NCI-H526 (cell line): ENCODE data around the gene SH2B3.

ENCODE experiments used
- DNase-seq, 2 experiments: peaks; one replicate each; lab custom pipeline; 2025; lab: John Stamatoyannopoulos, UW

The SH2B3 gene

DNA sequence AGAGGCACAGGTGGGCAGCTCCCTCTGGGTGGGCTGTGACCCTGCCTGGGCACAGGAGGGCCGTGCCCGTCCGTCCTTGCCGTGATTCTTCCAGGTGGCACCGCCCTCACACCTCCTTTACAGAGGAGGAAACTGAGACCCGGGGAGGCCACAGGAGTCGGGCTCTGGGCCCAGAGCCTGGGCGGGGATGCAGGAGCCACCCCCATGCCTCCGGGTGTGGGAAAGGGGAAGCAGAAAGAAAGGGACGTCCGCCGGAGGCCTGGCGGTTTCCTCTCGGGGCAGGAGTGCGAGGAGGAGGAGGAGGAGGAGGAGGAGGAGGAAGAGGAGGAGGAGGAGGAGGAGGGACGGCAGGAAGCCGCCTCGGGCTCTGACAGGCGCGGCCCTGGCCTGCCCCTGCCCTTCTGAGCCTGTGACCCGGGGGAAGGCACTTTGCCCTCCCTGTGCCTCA lies 23.0 kb downstream of the SH2B3 start:
- DNase-seq = no peak

DNA sequence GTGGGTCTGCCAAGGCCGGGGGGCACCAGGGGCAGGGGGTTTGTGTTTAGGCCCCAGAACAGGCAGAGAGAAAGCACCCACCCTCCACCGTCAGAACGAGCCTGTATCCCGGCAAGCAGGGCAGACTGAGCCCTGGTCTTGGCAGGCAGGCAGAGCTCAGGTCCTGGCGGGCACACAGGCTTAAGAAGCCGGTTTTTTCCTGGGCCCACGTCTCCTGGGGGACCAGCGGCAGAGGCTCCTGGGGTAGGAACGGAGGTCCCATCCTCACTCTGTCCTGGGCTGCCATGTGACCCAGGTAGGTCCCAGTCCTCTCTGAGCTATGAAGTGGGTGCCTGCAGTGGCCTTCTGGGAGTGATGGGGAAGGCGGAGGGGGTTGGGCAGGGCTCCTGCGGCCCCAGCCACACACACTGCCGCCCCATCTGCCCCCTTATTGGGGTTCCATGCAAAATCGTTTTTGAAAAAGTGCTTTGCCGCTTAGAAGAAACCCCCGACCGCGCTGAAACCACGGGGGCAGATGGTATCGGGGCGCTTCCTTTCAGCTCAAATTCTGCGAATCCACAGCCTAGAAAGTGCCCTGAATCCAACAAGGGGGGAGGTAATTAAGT lies 24.2 kb downstream of the SH2B3 start:
- no peak for DNase-seq

DNA sequence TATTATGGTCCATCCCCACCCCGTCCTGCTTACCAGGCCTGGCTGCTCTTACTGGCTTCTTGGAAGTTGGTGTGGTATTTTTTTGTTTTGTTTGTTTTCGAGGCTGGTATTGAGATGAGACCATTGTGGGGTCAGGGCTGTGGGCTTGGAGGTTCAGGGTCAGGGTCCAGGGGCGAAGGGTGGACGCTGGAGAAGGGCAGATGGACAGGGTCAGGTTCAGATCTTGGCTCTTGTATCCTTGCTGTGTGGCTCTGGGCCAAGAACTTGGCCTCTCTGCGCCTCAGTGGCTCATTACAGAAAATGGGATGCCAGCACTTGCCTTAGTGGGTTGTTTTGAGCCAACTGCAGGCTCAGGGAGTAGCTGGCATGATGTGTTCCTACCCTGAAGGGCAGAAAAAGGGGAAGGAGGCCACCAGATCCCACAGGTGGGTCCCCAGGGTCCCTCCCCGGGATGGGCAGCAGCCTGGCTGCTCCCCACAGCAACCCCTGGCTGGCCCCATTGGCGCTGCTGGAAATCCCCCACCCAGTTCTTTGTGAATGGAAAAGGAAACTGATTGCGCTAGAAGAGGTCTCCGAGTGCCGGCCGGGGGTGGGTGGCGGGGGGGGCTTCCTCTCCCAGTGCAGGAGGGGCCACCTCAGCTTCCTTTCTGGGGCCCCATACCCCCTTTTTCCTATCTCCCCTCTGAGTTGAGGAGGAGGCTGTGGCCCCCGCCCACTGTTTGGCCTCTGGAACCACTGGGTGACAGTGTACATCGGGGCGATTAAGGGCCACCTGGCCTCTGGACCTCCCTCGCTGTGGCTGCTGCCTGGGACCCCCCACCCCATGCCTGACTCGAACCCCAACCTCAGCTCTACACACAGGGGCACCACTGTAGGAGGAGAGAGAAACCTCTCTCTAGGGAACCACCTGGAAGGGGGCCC lies 25.0 kb downstream of the SH2B3 start:
- no peak for DNase-seq

DNA sequence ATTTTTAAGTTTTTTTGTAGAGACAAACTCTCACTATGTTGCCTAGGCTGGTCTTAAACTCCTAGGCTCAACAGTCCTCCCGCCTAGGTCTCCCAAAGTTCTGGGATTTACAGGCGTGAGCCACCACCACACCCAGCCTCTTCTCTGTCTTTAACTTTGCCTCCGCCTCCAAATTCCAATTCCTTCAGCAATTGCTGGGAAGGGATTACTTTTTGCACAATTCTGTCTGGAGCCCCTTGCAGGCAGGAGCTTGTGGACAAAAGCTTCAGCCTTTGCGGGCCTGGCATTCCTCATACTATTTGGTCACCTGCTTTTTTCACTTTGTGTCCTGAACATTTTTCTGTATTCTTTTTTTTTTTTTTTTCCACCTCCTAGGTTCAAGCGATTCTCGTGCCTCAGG lies 26.0 kb downstream of the SH2B3 start:
- no peak for DNase-seq

DNA sequence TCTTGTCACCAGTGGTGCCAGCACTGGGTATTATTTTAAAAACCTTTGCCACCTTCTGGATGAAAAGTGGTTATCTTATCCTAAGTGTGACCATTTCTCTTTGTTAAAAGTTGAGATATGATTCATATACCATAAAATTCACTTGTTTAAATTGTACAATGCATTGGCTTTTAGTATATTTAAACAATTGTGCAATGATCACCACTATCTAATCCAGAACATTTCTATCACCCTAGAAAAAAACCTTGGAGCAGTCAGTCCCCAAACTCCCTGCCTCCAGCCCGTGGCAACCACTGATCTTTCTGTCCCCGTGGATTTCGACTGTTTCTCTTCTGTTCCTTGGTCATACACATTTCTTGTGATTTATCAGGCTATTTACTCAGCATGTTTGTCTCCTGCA lies 28.3 kb downstream of the SH2B3 start:
- no peak for DNase-seq

DNA sequence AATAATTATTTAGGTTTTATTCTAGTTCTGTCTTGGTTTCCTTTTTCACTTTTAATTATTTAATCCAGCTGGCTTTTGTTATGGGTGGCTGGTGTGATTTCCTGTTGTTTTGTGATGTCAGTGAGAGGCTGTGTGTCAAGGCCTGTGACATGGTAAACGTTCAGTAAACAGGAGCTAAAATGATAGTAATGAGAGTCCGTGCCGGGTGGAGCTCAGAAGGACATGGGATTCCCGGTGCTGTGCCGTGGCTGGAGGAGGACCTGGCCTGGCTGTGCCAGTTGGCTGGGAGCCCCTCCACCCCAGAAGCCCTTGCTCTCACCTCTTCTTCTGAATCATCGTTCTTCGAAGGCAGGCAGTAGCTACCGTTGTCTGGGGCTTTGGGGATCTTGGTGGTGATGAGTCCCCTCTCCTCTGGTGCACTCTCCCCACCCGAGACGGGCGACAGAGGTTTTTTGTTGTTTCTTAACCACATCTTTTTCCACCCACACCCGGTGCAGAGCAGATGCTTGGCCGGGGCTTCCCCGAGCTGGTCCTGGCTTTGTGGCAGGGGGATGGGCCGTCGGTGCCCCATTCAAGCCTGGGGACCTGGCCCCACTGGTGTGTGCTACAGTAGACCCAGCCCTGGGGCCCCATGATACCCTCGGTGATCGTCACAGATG lies 29.1 kb downstream of the SH2B3 start:
- DNase-seq = no peak

DNA sequence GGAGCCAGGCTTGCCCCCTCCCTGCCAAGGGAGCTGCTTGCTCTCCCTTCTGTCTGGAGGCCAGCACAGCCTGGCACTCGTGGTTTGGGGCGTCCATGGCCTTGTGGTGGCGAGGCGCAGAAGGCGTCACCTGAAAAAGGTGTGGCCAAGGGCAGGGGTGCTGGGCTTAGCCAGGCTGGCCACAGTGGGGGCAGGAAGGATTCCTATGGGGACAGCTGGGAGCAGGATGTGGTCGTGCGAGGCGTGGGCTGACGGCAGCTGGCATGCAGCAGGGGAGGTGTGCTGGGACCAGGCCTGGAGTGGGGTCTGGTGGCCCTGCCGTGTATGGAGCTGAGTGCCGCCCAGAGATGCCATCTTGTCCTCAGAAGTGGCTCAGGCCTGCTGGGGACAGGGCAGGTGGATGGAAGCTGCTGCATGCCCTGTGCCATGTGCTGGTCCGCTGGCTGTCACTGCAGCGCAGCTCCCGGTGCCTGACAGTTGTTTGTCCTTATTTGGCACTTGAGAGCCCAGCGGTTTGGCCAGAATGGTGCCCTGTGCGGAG lies 30.0 kb downstream of the SH2B3 start:
- DNase-seq = no peak

DNA sequence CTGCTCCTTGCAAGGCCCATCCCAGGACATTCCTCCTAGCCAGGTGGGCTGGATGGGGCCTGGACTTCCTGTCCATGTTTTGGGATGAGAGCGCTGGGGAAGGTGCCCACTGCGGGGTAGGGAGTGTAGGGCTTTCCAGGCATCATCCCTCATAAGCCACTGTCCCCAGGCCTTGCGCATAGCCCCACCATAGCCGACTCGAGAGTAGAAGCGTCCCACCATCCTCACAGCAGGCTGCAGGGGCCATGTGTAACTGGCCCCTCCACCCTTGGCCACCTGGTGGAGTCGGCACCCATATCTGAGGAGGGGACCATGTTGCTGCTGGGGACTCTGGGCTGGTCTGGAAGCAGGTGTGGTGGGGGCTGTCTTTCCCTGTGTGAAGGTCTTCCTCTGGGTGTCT lies 30.5 kb downstream of the SH2B3 start:
- no peak for DNase-seq

DNA sequence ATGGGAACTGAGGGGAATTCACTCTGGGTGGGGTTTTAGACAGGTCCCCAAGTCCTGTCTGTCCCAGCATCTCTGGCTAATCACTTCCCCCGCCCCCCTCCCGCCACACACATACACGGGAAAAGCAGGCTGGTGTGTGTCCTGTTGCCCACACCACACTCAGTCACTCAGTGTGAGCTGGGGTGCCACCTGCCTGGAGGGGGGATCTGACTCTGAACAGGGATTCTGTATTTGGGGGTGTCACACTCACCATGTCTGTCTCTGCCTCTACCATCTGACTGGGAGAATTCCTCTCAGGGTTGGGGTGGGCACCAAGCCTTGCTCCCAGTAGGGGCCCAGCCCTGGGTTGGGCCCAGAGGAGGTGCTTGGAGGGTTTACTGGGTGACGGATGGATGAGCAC lies 31.1 kb downstream of the SH2B3 start:
- DNase-seq = no peak

DNA sequence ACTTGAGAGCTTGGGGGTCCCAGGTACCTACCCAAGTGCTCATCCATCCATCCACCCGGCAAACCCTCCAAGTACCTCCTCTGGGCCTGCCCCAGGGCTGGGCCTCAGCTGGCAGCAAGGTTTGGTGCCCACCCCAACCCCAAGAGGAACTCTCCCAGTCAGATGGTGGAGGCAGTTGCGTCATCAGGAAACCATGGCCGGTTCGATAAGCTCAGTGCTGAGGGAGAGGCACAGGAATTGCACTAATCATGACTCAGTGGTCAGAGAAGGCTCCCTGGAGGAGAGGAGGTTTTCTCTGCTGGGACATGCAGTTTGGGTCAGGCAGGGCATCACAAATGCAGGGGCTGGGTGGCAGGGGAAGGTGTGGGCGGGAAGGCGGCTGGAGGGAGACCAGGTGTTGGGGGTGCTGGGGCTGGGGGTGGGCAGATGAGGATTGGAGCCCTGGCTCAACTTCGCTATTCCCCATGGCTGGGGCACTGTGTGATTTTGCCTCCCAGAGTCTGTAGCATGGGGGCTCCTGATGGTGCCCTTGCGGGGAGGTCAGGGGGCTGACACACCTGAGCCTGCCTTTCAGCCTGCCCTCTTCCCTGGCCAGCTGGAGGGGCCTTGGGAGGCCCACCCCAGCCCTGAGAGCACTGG lies 32.2 kb downstream of the SH2B3 start:
- no peak for DNase-seq

DNA sequence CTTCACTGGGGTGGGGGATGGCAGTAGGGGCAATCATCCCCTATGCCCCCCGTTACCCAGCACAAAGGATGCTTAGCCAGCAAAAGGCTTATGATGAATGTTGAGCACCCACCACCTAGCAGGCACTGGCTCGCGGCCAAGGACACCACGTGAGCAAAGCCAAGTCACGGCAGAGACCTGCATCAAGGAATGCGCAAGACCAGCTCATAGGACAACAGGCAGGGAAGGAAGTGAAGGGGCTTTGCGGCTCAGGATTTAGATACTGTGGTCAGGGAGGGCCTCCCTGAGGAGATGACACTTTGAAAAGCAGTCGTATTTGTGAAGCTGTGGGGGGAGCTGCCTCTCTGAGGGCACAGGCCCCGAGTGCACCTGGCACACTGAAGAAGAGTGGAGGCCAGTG lies 32.8 kb downstream of the SH2B3 start:
- DNase-seq = no peak

DNA sequence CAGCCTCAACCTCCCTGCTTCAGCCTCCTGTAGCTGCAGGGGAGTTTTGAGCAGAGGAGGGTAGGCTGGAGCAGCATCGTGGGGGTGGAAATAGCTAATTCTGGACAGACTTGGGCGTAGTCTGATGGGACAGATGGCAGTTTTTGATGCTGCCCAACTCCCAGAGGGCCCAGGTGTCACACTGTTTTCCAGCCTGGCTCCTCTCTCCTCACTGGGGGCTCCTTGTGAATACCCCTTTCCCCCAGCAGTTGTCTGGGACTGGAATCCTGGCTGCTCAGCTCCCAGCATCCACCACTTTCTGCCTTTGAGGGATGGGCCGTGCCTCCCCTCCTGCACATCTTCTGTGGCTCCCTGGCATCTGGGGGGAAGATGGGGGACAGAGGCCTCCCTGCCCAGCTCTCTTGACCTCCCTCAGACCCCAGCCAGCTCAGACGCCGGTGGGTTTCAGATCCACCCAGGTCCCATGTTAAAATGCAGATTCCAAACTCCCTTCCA lies 34.0 kb downstream of the SH2B3 start:
- no peak for DNase-seq

DNA sequence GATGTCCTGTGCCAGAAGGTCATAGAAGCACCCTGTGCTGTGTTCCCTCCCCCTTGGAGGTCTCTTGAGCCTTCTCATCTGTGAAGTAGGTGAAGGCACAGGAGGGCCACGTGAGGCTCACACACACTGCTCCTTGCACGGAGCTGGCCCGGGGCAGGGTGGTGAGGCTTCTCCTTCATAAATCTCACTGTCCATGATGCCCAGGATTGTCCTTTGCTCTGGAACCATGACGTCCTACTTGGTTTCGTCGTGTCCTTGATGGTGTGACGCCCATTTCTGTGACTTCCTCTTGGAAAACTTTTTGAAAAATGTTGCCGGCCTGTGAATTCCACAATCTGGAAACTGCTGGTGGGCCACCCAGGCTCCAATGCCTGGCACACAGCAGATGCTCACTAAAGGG lies 34.4 kb downstream of the SH2B3 start:
- DNase-seq = no peak

DNA sequence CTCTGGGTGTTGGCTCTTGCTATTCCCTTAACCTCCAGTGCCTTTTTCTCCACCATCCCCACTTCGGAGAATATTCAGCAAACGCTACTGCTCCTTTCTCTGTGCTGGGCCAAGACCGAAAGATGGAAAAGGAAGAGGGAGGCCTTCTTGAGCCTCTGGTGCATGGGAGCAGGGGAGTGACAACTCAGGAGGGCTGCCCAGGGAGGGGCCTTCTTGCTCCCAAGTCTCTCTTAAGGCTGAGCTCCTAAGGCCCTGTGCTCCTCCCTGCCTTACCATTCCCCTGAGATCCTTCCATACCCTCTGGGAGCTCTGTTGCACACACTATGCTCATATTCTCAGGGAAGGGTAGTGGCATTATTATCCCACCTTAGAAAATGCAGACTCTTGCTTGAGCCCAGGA lies 34.9 kb downstream of the SH2B3 start:
- DNase-seq = no peak

DNA sequence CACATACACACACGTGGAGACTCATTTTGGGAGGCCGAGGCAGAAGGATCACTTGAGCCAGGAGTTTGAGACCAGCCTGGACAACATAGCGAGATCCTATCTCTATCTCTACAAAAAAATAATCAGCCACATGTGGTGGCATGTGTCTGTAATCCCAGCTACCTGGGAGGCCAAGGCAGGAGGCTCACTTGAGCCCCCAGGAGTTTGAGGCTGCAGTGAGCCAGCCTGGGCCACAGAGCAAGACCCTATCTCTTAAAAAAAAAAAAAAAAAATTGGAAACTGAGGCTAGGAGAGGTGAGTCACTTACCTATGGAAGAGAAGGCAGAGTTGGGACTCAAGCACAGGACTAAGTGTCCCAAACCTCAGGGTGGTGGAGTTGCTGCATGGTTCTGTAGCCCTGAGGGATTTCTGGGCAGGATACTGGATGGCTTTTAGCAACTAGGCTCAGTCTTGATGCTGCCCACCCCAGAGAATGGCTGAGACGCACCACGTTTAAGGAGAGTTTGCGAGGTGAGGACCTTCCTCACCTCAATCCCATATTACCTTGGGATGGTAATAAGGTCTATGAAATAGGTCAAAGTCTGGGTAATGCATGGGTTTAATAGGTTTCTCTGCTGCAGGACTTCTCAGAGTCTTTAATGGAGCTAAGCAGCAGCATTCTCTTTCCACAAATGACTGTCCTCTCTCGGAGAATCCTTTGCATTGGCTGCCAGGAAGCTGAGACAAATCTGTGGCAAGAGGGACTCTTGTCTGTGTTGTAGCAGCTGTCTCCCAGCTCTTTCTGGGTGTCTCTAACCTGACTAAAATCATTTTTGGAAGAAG lies 35.6 kb downstream of the SH2B3 start:
- no peak for DNase-seq

DNA sequence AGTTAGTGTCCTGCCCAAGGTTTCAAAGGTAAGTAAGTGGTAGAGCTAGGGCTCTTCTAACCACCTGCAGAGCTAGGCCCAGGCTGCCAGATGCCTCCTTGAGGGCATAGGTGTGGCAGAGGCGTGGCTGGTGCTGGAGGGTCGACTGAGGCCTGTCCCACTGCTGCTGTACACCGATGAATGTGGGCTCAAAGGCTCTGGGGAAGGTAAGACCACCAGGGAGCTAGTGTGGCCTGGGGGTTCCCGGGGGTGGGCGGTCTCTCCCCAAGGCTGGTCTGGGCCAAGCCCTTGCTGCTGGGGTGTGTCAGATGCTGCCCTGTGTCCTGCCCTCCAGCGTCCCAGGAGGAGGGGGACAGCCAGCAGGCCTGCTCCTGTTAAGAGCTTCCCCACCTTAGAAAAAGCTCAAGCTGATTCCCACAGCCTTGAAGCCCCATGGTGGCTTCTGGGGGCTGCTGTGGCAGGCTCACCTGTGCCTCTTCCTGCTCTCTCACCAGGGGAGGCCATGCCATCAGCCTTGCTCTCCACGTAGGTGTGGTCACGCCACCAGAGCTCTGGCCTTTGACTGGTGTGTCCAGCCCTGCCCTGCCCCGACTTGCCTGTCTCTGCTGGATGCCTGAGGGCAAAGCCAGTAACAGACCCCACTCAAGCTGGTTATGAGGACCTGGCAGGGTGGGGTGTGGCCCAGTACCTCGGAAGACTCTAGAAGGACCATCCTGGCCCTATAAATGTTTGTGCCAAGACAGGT lies 36.8 kb downstream of the SH2B3 start:
- DNase-seq = no peak

DNA sequence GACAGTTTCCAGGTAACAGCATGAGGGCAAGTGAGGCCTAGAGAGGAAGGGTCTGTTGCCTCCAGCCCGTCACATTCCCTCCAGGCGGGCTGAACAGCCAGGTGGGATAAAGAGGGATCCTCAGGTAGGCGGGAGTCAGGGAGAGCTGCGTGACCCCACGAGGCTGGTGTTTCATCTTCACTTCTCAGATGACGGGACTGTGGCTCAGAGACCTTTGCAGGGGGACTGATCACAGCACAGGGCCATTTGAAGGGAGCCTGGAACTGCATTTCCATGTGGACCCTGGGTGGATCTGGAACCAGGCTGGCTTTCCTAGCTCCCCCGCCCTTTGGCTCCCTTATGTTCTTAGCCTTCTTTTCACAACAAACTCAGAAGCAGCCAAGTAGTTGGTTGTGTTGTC lies 37.4 kb downstream of the SH2B3 start:
- no peak for DNase-seq

DNA sequence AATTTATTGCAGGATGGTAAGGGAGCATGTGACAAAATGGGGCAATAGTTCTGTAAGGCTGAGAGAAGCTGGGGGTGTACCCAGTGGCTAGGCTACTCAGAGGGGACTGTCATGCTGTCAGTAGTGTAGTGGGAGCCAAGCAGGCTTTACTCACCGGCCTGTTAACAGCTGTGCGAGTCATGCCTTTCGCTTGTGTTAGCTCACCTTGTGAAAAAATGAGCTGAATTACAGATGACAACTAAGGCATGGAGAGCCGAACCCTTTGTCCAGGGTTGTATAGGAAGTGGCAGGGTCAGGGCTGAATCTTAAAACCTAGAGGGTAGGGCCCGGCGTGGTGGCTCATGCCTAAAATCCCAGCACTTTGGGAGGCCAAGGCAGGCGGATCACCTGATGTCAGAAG lies 37.9 kb downstream of the SH2B3 start:
- no peak for DNase-seq

DNA sequence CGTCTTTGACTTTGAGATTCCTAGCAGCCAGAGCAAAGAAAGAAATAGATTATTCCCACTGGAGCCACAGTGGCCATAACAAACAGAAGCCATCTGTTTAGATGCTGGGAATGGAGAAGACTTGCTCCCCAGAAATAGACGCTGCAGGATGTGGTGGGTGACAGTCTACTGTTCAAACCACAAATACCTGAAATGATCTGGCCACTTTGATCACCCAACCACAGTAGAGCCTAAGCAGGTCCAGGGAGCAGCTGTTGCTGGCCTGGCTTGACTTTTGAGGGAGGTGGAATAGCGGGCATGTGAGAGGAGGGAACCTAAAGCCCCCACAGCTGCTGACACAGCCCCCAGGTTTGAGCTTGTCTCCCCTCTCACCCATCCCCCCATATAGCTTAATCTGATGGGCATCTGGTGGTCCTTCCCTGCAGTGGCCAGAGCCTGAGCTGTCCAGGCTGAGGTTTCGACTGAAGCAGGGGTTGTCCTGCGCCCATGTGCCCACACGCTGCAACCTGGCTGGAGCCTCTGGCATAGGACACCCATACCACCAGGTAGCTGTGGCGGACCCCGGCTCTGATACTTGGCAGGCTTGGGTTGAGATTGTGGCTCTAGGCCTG lies 38.7 kb downstream of the SH2B3 start:
- DNase-seq = no peak
